GM20000 (cell line): Measurements from ENCODE around the gene D2HGDH.

Source experiments
- DNase-seq: peaks from one replicate; pipeline ENCODE4 v3.0.0; 2012; ENCODE audit warnings: low spot score
- CTCF ChIP-seq: IDR thresholded peaks from 2 replicates; pipeline ENCODE4 v1.5.1; 2012; ENCODE audit warnings: mild to moderate bottlenecking, control low read depth; ENCODE audit errors: extremely low read depth, missing control alignments

Gene D2HGDH

GRCh38 chr2:241773511-241774418, 39.3 kb downstream of the D2HGDH start:
- no peak for TF ChIP-seq CTCF
- peak; percentile 39 for DNase-seq

GRCh38 chr2:241774419-241775222, 40.2 kb downstream of the D2HGDH start:
- TF ChIP-seq CTCF, result no peak
- DNase-seq, result peak; percentile 25

DNA sequence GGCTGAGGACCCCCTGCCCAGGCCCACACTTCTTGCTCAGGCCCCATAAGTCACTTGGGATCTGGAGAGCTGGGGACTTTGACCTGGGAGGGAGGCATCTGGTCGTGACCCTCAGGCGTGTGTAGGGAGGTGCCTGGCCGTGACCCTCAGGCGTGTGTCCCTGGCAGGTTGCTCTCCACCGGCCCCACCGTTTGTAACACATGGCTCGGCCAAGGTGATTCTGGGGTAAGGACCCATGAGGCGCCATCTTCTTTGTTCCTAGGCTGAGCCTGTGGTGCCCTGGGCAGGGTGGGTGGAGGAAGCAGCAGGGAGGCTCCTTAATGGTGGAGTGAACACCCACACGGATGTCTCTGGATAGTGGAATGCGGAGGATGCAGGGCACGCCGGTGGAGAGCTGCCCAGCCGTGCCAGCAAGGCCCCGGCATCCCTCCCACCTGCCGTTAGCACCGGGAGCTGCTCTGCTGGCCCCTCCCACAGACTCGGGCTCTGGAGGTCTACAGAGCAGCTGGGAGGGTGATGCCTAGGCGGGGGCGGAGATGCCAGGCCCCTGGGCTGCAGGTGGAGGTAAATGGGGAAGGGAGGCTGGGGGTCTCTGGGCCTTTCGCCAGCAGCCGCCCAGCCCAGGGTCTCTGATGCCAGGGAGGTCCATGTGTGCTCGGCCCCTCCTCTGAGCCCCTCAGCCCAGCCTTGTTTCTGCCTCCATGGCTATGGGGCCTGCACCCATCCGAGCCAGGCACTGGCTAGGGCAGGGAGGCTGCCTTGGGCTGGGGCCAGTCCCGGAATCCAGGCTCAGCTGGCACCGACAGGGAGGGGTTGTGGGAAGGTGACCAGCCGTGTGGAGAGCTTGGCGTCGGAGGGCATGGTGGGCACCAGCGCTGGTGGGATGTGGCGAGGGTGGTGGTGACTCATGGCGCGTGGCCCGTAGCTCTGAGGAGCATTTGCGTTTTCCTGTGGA, 41.1 kb downstream of the D2HGDH start:
- peak; percentile 20 for DNase-seq
- no peak for TF ChIP-seq CTCF

DNA sequence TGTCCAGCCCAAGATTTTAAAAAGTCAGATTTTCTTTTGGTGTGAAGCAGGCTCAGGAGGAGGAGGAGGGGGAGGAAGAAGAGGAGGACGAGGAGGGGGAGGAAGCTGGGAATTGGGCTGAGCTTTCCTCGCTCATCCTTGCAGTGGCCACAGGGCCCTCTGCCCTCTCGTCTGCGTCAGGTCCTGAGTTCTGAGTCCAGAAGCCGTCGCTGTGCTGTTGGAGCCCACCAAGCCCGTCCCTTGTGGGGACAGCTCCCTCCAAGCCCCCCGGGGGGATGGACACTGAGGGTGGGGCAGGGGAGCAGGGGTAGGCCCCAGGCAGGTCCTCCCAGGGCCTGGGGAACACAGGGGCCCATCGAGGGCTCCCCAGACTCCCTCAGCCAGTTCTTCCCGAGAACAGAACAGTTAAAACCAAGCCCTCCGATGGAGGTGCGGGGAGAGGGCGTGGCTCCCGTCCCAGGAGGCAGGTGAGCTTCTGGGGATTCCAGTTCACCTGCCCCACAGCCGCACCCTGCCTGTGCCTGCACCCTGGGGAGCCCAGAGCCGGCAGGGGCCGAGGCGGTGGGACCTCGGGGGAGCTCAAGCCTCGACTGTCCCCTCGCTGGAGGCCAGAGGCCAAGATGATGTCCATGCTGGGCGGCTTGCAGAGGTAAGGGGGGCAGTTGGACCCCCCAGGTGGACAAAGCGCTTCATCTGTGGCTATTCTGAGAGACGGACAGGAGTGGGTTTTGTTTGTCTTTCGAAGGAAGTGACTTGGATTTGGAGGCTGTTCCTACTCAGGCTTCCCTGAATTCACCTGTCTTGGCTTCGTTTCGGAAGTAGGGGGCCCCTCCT, 42.1 kb downstream of the D2HGDH start, which contains the start of gene GAL3ST2:
TSS of gene GAL3ST2 (plus strand) at position 487 of the 834 bp plus-strand sequence. CDS start at position 621, 134 bp downstream.
- peak; percentile 17 for DNase-seq

DNA sequence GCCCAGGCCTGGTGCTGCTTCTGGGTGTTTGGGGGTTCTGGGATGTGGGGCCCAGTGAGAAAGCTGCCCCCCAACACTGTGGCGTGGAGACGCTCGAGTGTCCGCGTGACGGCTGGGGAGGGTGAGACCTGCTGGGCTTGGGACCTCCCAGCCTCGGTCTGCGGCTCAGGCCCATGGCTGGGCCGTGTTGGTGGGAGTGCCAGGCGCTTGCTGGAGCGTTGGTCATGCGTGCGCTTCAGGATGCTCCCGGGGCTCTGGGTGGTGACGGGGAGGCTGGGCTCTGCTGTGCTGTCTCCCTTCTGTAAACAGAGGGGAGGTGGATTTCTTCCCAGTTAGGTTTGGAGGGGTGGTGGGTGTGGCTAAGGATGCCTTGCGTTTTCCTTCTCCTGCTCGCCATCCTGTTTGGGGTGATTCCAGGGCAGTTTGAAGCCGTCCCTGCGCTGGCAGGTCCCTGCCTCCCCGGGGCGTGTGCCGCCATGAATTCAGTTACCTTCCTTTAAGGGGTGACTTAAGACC, 42.8 kb downstream of the D2HGDH start:
- no peak for TF ChIP-seq CTCF
- peak; percentile 15 for DNase-seq

More for the DNA sequence above, 42.1 kb downstream of the D2HGDH start, which contains the start of gene GAL3ST2:
- TF ChIP-seq CTCF, result no peak
